ENCODE results near the gene KTN1.

Gene KTN1

GRCh38 chr14:55572578-55572977 lies 7.4 kb upstream of the KTN1 start:
- FAIRE-seq: no peak

GRCh38 chr14:55574988-55575387 lies 5.0 kb upstream of the KTN1 start:
- no peak for FAIRE-seq

- no peak for FAIRE-seq
These were observed 2.8 kb upstream of the KTN1 start for GRCh38 chr14:55577229-55577628.

- FAIRE-seq: no peak
These were observed 1.5 kb upstream of the KTN1 start for GRCh38 chr14:55578511-55578910.

GRCh38 chr14:55580470-55581341 lies 699 bp downstream of the KTN1 start:
- FAIRE-seq: no peak

GRCh38 chr14:55581342-55581771 lies 1.4 kb downstream of the KTN1 start:
- FAIRE-seq: no peak

GRCh38 chr14:55582746-55583145 lies 2.7 kb downstream of the KTN1 start:
- FAIRE-seq: no peak

- FAIRE-seq: no peak
These were observed 4.0 kb downstream of the KTN1 start for GRCh38 chr14:55583942-55584468.

GRCh38 chr14:55585854-55586253 lies 5.8 kb downstream of the KTN1 start:
- no peak for FAIRE-seq

- no peak for FAIRE-seq
These were observed 6.4 kb downstream of the KTN1 start for GRCh38 chr14:55586411-55586810.

GRCh38 chr14:55587847-55588246 lies 7.8 kb downstream of the KTN1 start:
- no peak for FAIRE-seq

GRCh38 chr14:55588259-55588699 lies 8.3 kb downstream of the KTN1 start:
- no peak for FAIRE-seq

- no peak for FAIRE-seq
These were observed 9.2 kb downstream of the KTN1 start for GRCh38 chr14:55589171-55589570.

GRCh38 chr14:55592436-55592835 lies 12.4 kb downstream of the KTN1 start:
- FAIRE-seq: no peak

GRCh38 chr14:55593698-55594097 lies 13.7 kb downstream of the KTN1 start:
- FAIRE-seq: no peak

- FAIRE-seq: no peak
These were observed 19.4 kb downstream of the KTN1 start for GRCh38 chr14:55599250-55599879.

GRCh38 chr14:55600784-55601561 lies 21.0 kb downstream of the KTN1 start:
- FAIRE-seq: peak; percentile 23

GRCh38 chr14:55603401-55603953 lies 23.5 kb downstream of the KTN1 start:
- FAIRE-seq: no peak

GRCh38 chr14:55604488-55604887 lies 24.5 kb downstream of the KTN1 start:
- no peak for FAIRE-seq

- FAIRE-seq: no peak
These were observed 25.0 kb downstream of the KTN1 start for GRCh38 chr14:55604900-55605418.

- peak; percentile 21 for FAIRE-seq
These were observed 25.8 kb downstream of the KTN1 start for GRCh38 chr14:55605793-55606192.

- FAIRE-seq: no peak
These were observed 27.4 kb downstream of the KTN1 start for GRCh38 chr14:55607386-55607785.

- no peak for FAIRE-seq
These were observed 29.7 kb downstream of the KTN1 start for GRCh38 chr14:55609681-55610080.

Data from endometrium (tissue), 2 donors.